ENCODE data around the gene ADAMTS18. TPM values are rescaled to one million over a fixed set of nuclear protein-coding genes. Genes with fewer than 3 reads are reported as not detected.

The ADAMTS18 gene
- total RNA-seq, 6 experiments from 2014 or later, result not detected

DNA sequence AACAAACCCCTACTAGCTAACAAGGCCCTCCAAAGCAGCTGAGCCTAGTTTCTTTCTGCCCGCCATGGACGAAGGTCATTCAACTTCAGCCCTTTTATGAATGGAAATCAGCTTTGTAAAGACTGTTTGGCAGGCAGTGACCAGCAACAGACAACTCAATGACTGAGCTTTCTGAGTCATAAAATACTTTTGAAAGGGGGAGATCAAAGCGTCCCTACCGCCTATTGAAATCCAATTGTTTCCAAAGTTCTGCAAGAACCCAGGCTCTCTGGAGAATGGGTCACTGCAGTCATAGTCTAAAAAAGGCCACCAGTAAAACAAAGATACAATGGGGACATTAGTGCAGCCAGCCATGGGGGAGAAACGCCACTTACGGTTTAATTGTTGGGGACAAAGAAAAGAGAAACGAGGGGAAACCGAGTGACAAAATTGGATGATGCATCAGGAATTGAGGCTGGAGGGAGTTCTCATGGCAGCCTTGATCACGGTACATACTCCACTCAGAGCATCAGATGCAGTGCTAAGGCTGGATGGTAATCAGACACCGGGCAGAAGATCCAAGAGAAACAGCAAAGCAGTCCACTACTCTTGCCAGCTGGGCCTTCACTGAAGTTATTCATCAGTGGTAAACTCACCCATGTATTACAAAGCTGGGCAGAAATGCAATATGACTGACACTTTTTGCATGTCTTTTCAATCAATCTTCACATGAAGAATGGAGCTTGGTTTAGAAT, 9.8 kb downstream of the ADAMTS18 start:
- no peak for DNase-seq
- Mint-ChIP-seq H3K36me3 (ENCODE audit: low read depth) (0 out of 2 replicates have a peak, but pooled peaks cover 2% of the 10 kb centered on the region), H3K4me3 (no peak overlapping the region), H3K9me3 (peaks cover 42% of the 10 kb centered on the region), H3K27ac (no peak overlapping the region), H3K4me1 (ENCODE audit: low read depth) (no peaks in the 10 kb centered on the region), H3K27me3 (ENCODE audit: insufficient read depth) (no peaks in the 10 kb centered on the region)
- TF ChIP-seq, protein P1, sequence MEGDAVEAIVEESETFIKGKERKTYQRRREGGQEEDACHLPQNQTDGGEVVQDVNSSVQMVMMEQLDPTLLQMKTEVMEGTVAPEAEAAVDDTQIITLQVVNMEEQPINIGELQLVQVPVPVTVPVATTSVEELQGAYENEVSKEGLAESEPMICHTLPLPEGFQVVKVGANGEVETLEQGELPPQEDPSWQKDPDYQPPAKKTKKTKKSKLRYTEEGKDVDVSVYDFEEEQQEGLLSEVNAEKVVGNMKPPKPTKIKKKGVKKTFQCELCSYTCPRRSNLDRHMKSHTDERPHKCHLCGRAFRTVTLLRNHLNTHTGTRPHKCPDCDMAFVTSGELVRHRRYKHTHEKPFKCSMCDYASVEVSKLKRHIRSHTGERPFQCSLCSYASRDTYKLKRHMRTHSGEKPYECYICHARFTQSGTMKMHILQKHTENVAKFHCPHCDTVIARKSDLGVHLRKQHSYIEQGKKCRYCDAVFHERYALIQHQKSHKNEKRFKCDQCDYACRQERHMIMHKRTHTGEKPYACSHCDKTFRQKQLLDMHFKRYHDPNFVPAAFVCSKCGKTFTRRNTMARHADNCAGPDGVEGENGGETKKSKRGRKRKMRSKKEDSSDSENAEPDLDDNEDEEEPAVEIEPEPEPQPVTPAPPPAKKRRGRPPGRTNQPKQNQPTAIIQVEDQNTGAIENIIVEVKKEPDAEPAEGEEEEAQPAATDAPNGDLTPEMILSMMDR (IDR thresholded peaks at IDR 0.05), result no peak

DNA sequence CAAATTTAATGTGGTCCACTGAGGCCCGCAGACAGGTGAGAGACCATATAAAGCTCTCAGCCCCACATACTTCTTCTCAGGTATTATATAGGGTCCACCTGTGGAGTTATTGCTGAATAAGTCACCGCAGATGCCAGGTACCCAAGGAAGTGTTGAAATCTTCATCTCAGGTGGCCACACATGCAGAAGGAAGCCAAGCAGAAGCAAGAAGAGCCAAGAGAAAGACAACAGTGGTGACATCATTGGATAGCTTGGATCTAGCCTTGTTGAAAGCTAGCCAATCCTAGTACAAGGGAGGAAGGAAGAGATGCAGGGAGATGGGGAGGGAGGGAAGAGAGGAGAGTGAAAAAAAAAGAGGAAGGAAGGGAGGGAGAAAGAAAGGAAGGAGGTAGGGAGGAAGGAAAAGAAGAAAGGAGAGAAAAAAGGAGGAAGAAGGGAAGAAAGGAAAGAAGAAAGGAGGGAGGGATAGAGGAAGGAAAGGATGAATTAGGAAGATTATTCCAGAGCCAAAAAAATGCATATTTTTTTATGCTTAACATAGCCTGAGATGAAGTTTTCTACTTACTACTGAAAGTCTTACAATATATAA, 12.5 kb downstream of the ADAMTS18 start:
- Mint-ChIP-seq H3K27me3 (ENCODE audit: insufficient read depth) (no peaks in the 10 kb centered on the region), H3K9me3 (peaks cover 40% of the 10 kb centered on the region)

DNA sequence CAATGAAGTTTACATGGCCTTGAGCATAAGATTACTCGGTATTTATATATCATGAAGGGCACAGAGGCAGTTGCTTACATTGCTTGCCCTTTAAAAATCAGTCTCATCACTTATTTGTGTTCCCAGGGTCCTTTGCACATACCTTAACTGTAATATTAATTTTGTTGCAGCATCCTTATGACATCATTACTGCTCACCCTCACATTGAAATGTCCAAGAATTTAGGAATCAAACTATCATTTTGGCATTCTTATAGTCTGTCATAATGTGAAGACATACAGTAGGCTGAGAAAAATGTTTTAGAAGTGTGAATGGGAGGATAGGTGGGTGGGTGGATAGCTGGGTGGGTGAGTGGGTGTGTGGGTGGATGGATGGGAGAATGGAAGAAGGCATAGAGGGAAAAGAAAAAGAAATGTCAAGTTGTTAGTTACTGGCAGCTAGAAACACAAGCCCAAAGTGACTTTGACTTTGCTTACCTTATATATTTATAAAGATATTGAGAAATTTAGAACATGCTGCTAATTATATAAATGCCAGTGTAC, 17.8 kb downstream of the ADAMTS18 start:
- no peaks in the 10 kb centered on the region for H3K27me3 Mint-ChIP-seq (ENCODE audit: insufficient read depth)
- TF ChIP-seq, protein P1 (IDR thresholded peaks at IDR 0.05), result no peak
- peaks cover 24% of the 10 kb centered on the region for H3K9me3 Mint-ChIP-seq
- DNase-seq, result no peak
- H3K27ac Mint-ChIP-seq, result no peak overlapping the region
- H3K36me3 Mint-ChIP-seq (ENCODE audit: low read depth), result 0 out of 2 replicates have a peak, but pooled peaks cover 4% of the 10 kb centered on the region
- H3K4me3 Mint-ChIP-seq, result no peak overlapping the region
- H3K4me1 Mint-ChIP-seq (ENCODE audit: low read depth), result no peaks in the 10 kb centered on the region

More for the DNA sequence above, 12.5 kb downstream of the ADAMTS18 start:
- H3K4me3 Mint-ChIP-seq, result no peak overlapping the region
- no peak overlapping the region for H3K27ac Mint-ChIP-seq
- TF ChIP-seq, protein P1 (IDR thresholded peaks at IDR 0.05), result no peak
- 0 out of 2 replicates have a peak, but pooled peaks cover 4% of the 10 kb centered on the region for H3K36me3 Mint-ChIP-seq (ENCODE audit: low read depth)
- no peaks in the 10 kb centered on the region for H3K4me1 Mint-ChIP-seq (ENCODE audit: low read depth)
- no peak for DNase-seq

DNA sequence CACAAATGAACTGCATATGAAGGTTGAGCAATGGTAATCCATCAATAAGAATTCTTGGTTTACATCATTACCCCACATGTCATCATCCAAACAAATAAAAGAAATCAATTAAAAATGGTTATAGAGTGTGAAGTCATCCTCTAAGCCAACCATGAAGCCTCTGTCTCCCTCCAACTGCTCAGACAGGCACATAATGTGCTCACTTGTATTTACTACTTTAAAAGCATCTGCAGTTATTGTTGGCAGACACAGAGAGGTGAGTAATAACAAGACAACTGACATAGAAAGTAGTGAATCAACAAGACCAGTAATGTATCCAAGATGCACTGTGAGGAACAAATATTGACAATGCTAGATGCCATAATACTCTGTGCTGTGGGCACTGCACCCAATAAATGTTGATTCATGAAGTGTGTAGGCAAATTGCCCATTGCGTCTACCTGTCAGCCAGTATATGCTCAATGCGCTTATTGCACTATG, 20.0 kb downstream of the ADAMTS18 start:
- Mint-ChIP-seq H3K4me1 (ENCODE audit: low read depth) (no peaks in the 10 kb centered on the region), H3K9me3 (peaks cover 32% of the 10 kb centered on the region), H3K27me3 (ENCODE audit: insufficient read depth) (no peaks in the 10 kb centered on the region), H3K4me3 (no peak overlapping the region), H3K36me3 (ENCODE audit: low read depth) (no peaks in the 10 kb centered on the region), H3K27ac (no peak overlapping the region)
- TF ChIP-seq, protein P1 (IDR thresholded peaks at IDR 0.05), result no peak
- no peak for DNase-seq

DNA sequence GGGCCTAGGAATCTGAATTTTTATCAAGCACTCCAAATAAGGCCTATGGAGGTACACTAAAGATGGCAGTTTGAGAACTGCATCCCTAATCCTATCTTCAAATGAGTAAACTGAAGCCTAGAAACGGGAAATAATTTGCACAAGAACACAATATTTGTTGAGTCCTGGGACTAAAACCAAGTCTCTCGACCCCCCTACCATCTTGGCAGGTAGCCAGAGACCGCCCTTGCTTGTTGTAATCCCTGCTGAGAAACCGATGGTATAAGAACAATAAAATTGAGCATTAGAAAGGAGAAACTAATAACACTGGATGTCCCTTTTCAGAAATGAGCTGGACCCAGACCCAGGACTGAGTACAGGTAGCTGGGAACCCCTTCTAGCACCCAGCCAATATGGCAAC, 24.4 kb downstream of the ADAMTS18 start:
- no peaks in the 10 kb centered on the region for H3K36me3 Mint-ChIP-seq (ENCODE audit: low read depth)
- no peak overlapping the region for H3K27ac Mint-ChIP-seq
- no peak overlapping the region for H3K4me3 Mint-ChIP-seq
- peaks cover 28% of the 10 kb centered on the region for H3K9me3 Mint-ChIP-seq
- no peaks in the 10 kb centered on the region for H3K27me3 Mint-ChIP-seq (ENCODE audit: insufficient read depth)
- TF ChIP-seq, protein P1 (IDR thresholded peaks at IDR 0.05), result no peak
- DNase-seq, result no peak
- H3K4me1 Mint-ChIP-seq (ENCODE audit: low read depth), result no peaks in the 10 kb centered on the region
